ENCODE measurements around the gene PSMB1.

The PSMB1 gene

GRCh38 chr6:170552765-170553533 lies at the start of gene PSMB1:
PSMB1 (minus strand) TSS chr6:170553307; CDS start chr6:170553242, 65 bp downstream.
- DNase-seq, result peak; percentile 94

GRCh38 chr6:170597278-170597677 lies 44.2 kb upstream of the PSMB1 start:
- no peak for DNase-seq

- DNase-seq, result no peak
These were observed 43.3 kb upstream of the PSMB1 start for GRCh38 chr6:170596426-170596825.

- DNase-seq, result no peak
These were observed 37.6 kb upstream of the PSMB1 start for GRCh38 chr6:170590725-170591124.

DNA sequence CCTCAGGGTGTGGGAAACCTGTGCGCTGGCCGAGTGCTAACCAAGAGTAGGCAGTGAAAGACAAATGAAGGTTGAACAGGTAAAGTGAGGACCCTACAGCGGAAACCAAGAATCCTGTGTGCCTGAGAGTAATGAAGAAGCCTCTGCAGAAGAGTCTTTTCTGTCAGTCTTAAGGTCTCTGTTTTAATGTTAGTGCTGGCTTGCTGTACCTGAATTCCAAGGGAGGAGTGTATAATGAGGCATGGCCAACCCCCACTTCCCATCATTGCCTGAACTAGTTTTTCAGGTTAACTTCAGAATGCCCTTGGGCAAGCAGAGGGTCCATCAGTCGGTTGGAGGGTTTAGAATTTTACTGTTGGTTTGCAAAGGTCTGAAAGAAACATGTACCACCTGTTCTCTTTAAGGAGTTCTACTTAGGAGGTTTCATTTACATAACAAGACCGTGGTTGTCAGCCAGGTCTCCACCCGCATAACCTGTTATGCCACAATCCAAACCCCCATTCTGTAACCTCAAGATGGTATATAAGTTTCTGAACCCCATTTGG lies 31.9 kb upstream of the PSMB1 start:
- peak; percentile 40 for DNase-seq

DNA sequence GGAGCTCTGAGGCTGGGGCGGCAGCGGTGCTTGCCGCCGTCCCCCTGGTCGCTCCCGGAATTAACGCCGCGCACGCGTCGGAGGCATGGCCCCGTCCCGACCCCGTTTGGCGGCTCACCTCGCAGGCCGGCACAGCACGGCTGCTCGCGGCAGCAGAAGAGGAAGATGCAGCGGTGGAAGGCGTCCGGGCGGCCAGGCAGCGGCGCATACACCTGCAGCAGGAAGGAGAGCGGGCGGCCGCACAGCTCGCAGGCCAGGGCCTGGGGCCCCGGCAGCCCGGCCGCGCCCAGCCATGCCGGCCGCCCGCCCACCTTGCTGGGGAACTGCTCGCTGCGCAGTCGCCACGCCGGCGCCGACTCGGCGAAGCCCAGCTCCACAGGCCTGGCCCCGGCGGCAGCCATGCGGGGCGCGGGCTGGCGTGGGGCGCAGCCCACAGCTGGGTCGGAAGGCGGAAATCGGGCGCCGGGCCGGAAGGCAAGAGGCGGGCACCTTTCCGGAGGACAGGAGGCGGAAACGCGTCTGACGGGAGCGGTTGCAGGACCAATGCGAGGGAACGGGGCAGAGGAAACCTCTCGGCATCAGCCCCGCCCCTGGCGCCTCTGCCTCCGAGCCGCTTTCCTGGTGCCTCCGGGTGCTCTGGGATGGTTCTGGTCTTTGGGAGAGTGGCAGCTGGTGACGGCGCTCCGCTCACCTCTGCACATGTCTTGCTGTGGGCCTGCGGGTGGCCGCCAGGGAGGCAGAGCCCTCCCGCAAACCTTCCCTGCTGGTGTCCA lies 31.3 kb upstream of the PSMB1 start, which contains the start of gene PDCD2:
Gene PDCD2 (minus strand): TSS at position 457 of the 773 bp plus-strand sequence. CDS start 56 bp downstream, at position 401.
- DNase-seq, result peak; percentile 97

- DNase-seq, result peak; percentile 64
These were observed 30.7 kb upstream of the PSMB1 start for GRCh38 chr6:170583756-170584180.

DNA sequence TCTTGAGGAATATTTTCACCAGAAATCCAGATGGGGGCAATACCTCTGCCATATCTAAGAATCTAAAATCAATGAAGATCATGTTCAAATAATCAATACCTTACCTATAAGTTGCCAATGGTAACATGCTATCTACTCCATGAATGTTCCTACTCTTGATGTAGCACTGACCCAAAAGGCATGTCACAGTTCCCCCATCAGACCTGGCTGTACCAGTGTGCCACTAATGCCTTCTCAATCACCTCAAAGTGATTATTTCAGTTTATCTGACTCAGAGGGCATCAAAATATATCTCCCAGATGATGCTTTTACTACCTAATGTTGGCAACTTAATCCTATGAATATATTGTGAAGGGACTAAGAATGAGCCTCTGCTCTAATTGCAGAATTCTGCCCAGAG lies 25.8 kb upstream of the PSMB1 start:
- no peak for DNase-seq

DNA sequence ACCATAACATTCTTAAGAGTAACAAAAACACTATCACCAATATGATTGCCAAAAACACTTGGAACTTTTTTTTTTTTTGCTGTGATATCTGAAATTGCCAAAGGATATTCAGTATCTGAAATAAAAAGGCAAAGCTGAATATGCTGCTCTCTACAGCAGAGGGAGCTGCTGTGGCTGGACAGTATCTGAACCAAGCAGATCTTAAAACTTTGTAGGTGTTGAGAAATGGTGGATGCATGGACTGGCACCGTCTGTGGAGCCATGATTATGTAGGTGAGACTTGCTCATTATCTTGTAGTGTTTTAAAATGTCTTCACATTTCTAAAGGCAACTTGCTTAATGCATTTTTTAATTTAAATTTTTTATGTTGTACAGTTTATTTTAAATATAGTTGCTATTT lies 22.1 kb upstream of the PSMB1 start:
- DNase-seq, result peak; percentile 5

DNA sequence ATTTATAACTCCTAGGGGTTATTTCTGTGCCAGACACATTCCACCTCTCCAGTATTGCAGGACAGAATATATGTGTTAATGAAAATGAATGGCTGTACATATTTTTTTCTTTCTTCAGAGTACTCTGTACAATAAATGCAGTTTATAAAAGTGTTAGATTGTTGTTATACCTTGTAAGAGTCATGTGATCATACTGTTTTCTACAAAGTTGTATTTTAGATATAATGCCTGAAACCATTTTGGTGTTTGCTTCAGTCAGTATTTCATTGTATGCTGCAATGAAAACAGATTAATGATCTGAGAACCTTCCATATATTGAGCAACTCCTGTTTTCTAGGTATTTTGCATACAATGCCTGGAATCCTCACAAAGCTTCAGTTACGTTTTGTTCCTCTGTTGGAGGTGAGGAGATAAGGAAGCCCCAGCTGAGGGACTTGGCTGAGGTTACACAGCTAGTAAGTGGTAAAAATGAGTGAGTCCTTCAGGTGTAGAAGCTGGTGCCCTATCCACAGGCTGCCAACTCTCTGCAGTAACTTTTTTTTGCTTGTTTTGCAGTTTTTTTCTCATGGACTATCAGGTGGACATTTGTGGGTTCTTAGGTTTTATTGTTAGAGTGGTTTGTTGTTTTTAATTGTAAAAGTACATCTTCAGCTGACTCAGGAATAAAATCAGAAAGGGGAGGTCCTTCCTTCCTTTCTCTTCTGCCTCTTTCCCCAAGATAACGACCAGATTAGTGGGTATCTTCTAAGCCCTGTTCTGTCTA lies 19.8 kb upstream of the PSMB1 start:
- no peak for DNase-seq

DNA sequence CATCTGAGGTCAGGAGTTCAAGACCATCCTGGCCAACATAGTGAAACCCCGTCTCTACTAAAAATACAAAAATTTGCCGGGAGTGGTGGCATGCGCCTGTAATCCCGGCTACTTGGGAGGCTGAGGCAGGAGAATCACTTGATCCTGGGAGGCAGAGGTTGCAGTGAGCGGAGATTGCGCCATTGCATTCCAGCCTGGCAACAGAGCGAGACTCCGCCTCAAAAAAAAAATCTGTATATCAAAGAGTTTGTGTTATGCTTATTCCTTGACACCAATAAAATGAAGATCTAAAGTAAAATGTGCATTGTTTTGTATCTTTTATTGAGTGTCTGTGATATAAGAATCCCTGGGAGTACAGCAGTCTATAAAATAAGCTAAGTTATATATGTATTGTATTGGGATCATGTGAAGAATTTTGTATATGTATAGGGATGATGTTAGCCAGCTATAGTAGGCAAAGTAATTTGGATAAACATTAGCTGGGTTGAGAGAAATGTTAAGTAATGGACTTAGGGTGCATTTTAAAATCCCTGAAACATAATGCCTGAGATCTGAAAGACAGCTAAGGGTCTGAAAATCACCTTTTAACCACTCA lies 11.9 kb upstream of the PSMB1 start:
- DNase-seq, result no peak

DNA sequence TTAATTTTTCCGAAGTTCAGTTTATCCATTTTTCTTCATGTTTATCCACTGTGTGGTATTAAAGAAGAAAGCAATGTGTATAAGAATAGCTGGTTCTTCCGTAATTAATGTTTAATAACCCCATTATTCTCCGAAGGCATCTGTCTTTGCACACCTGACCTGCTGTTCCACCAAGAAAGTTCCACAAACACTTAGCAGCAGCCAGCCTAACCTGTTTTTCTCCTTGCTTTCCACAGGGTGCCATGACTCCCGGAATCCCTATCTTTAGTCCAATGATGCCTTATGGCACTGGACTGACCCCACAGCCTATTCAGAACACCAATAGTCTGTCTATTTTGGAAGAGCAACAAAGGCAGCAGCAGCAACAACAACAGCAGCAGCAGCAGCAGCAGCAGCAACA lies 8.4 kb upstream of the PSMB1 start:
- DNase-seq, result no peak

DNA sequence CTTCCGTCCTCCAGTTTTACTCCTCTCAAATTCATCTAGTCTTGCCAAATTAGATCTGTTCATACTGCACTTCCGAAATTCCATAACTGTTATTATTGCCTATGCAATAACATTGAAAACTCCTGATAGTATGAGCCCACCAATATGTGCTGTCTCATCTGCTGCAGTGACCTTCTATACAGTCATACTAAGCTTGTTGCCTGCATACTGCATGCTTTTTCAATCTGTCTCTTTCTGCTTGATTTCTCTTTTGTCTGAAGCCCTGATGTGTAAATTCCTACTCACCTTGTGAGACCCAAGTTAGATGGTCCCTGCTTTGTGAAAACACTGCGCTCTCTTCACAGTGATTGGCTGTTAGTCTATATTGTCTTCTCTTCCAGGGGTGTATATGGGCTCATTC lies 2.2 kb upstream of the PSMB1 start:
- no peak for DNase-seq

DNA sequence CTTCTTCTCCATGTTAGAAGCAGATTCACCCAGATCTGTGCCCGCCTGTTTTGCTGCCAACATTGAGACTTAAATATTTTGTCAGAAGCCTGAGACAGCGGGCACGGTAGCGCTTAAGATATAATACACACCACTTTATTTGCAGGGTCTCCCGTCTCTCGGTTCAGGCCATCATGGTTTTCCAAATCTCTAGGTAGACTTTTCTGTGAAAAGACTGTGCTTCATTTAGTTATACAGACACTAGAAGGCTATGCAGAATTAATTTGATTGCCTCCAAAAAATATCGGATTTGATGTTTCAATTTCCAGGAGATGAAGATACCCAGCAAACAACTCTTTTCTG lies 1.7 kb upstream of the PSMB1 start:
- DNase-seq, result no peak

- peak; percentile 100 for DNase-seq
These were observed 1.1 kb upstream of the PSMB1 start, which contains the start of gene TBP for GRCh38 chr6:170554013-170554795. TBP (plus strand) TSS chr6:170554369; CDS start chr6:170557030, 2,661 bp downstream.

DNA sequence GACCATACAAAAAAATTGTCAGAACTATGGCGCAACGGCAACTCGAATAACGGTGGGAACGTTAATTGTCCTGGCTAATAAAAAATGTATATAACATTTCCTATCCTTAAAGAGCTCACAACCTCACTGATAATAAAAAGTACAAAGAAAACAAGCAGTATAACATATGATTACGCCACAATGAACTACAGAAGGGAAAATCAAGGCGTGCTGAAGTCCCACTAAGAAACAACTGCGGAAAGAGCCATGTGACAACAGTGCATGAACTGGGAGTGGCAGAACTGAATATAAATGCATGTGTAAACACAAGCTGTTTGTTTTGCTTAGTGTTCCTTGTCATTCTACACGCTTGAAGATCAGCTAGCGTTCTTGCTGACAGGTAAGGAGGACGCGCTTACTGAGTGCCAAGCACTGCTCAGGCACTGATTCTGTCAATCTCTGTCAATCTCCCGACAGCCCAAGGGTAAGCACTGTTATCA lies 466 bp upstream of the PSMB1 start:
- peak; percentile 56 for DNase-seq

DNA sequence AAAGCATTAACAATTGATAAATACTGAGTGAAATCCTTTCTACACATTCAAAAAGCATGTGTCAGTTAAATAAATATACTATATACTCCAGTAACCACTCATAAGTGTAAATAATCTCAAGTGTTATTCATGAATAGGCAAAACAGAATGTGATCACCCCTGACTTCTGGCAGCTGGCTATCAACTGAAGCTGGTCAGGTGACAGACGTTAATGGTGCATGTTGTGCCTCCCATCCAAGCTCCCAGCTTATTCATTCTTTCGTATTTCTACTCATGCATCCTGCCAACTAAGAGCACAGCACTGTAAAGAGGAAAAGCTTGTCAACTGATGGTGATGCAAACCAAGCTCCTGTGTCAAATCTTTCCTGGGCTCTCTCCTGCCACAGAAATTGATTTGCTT lies 7.7 kb downstream of the PSMB1 start:
- DNase-seq, result peak; percentile 73

- DNase-seq, result no peak
These were observed 10.9 kb downstream of the PSMB1 start for GRCh38 chr6:170542031-170542719.

GRCh38 chr6:170537329-170537728 lies 15.8 kb downstream of the PSMB1 start:
- DNase-seq, result no peak

- DNase-seq, result no peak
These were observed 16.4 kb downstream of the PSMB1 start for GRCh38 chr6:170536671-170537070.

GRCh38 chr6:170535004-170535403 lies 18.1 kb downstream of the PSMB1 start:
- DNase-seq, result no peak

Measured in NCI-H1105 treated with DMSO at 0.1 percent for 48 hours (cell line).